ENCODE measurements around the gene RFX3.

DNA sequence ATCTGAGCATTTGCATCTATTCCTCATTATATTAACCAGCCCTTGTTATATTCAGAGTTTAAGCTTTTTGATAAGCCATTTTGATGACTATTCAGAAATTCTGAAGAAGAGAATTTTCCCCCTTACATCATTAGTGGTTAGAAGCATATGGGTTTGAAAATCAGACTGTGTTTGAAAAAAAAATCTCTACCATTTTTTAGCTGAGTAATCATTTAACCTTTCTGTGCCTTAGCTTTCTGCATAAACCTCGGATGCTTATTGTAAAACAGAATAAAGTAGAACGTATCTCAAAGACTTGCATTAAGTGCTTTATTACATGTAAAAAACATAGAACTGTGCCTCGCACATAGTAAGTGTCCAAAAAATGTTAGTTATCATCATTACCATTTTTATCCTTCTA, 278.6 kb downstream of the RFX3 start:
- TF ChIP-seq, protein P1, sequence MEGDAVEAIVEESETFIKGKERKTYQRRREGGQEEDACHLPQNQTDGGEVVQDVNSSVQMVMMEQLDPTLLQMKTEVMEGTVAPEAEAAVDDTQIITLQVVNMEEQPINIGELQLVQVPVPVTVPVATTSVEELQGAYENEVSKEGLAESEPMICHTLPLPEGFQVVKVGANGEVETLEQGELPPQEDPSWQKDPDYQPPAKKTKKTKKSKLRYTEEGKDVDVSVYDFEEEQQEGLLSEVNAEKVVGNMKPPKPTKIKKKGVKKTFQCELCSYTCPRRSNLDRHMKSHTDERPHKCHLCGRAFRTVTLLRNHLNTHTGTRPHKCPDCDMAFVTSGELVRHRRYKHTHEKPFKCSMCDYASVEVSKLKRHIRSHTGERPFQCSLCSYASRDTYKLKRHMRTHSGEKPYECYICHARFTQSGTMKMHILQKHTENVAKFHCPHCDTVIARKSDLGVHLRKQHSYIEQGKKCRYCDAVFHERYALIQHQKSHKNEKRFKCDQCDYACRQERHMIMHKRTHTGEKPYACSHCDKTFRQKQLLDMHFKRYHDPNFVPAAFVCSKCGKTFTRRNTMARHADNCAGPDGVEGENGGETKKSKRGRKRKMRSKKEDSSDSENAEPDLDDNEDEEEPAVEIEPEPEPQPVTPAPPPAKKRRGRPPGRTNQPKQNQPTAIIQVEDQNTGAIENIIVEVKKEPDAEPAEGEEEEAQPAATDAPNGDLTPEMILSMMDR (IDR thresholded peaks at IDR 0.05), result no peak
- TF ChIP-seq POLR2A (IDR thresholded peaks at IDR 0.05), result no peak

Measured in adrenal gland (tissue), 5 donors.